NB4 (cell line): Measurements from ENCODE around the gene INAVA.
"Not testable (repeated sequence)": the region's sequence is repeated elsewhere in the genome, so short reads cannot be mapped to it uniquely, and the experiment has no call there.

Source experiments
- DNase-seq: peaks from one replicate; pipeline ENCODE4 v3.0.0; 2010; ENCODE audit warnings: low read depth
- H3K4me3 ChIP-seq: one replicate; pipeline ENCODE4 v1.5.1; 2011; ENCODE audit warnings: mild to moderate bottlenecking, low read depth, low read length, moderate library complexity
- MAX ChIP-seq: IDR thresholded peaks from 2 replicates; pipeline ENCODE4 v1.6.1; 2011; ENCODE audit warnings: low read depth, low read length
- MYC ChIP-seq: IDR thresholded peaks from 2 replicates; pipeline ENCODE4 v1.6.1; 2011; ENCODE audit warnings: low read depth, low read length
- POLR2A ChIP-seq: IDR thresholded peaks from 2 replicates; pipeline ENCODE4 v1.6.1; 2011; ENCODE audit warnings: mild to moderate bottlenecking; ENCODE audit not compliant: insufficient read length; ENCODE audit errors: extremely low read depth
- TF ChIP-seq, protein P1 (sequence below): IDR thresholded peaks from one replicate; pipeline ENCODE4 v1.5.1; 2012; ENCODE audit warnings: low read depth, low read length

The INAVA gene

DNA sequence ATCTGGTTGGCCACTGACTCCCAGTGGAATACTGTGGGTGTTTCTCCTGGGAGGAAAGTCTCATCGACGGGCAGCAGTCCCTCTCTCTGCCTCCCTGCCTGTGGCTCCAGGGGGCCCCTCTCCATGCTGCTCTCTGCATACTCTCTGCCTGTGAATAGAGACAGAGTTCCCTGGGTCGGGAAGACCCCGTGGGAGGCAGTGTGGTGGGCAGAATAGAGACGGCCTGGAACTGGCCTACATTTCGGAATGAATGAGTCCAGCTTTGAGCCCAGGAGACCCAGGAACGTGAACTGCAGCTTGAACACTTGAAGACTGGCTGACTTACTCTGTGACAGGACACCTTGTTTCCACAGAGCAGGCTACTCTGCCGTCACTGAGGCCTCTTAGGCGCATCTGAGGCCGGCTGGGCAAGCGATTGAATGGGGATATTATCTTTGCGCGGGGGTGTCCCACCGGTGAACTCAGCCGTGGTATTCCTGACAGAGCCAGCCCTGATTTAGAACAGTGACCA, 64.8 kb downstream of the INAVA start:
- TF ChIP-seq MAX (no peak), MYC (no peak), POLR2A (no peak)
- TF ChIP-seq, protein P1, sequence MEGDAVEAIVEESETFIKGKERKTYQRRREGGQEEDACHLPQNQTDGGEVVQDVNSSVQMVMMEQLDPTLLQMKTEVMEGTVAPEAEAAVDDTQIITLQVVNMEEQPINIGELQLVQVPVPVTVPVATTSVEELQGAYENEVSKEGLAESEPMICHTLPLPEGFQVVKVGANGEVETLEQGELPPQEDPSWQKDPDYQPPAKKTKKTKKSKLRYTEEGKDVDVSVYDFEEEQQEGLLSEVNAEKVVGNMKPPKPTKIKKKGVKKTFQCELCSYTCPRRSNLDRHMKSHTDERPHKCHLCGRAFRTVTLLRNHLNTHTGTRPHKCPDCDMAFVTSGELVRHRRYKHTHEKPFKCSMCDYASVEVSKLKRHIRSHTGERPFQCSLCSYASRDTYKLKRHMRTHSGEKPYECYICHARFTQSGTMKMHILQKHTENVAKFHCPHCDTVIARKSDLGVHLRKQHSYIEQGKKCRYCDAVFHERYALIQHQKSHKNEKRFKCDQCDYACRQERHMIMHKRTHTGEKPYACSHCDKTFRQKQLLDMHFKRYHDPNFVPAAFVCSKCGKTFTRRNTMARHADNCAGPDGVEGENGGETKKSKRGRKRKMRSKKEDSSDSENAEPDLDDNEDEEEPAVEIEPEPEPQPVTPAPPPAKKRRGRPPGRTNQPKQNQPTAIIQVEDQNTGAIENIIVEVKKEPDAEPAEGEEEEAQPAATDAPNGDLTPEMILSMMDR: no peak

DNA sequence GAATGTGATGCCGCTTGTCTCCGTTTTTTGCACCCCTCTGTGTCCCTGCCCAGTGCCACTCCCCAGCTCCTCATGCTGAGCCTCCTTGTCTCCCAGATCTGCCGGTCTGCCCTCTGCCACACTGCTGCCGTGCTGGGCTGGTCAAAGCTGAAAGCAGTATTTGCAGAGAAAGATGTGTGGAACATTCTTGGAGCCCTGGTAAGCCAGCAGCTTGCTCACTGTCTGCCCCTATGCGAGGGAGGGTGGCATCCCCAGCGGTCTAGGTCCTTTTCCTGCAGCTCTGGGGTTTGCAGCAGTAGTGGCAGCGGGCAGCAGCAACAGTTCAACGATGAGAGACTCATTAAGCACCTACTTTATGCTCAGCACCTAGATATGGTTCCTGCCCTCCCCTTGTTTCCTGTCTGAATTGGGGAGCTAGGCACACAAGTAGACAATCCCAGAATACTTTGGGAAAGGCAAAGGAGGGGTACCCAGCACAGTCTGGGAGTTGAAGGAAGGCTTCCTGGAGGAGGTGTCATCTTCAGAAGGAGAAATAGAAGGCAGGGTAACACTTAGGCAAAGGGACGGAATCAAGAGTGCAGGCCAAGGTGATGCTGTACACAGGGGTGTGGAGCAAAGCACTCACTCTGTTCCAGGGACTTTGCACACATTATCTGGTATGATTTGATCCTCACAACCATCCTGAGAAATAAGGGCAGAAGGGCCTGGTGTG, 65.7 kb downstream of the INAVA start:
- DNase-seq: no peak
- no peak for TF ChIP-seq MAX
- no peak for TF ChIP-seq POLR2A
- TF ChIP-seq, protein P1: no peak
- no peak for TF ChIP-seq MYC

More for the DNA sequence above, 64.8 kb downstream of the INAVA start:
- H3K4me3 ChIP-seq: no peak overlapping the region
- no peak for DNase-seq

DNA sequence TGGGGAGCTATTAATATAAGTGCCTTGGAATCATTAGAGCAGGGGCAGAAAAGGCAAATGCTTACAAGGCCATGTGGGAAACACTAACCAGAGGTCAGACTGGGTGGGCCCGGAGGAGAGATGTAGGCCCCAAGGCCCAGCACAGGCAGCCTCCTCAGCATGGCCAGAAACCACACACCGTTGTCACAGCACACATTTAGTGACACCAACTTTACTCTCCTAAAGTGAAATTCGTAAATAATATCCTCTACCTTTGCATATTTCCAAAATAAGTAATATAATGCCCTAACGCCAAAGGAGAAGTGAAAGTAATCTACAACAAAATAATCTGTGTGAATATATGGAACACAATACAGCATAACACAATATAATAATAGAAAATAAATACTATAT, 66.2 kb downstream of the INAVA start:
- TF ChIP-seq, protein P1: no peak
- TF ChIP-seq MAX: no peak
- TF ChIP-seq POLR2A: no peak
- DNase-seq: no peak

More for the DNA sequence above, 65.7 kb downstream of the INAVA start:
- H3K4me3 ChIP-seq: no peak overlapping the region

DNA sequence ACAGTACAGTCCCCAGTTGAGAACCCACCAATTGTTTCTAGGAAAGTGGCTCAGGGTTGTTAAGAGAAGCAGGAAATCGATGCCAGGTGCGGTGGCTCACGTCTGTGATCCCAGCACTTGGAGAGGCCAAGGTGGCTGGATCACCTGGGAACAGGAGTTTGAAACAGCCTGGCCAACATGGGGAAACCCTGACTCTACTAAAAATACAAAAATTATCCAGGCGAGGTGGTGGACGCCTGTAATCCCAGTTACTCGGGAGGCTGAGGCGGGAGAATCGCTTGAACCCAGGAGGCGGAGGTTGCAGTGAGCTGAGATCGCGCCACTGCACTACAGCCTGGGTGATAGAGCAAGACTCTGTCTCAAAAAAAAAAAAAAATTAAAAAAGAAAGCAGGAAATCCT, 67.5 kb downstream of the INAVA start:
- not testable (repeated sequence) for DNase-seq, H3K4me3 ChIP-seq

More for the DNA sequence above, 66.2 kb downstream of the INAVA start:
- no peak overlapping the region for H3K4me3 ChIP-seq

DNA sequence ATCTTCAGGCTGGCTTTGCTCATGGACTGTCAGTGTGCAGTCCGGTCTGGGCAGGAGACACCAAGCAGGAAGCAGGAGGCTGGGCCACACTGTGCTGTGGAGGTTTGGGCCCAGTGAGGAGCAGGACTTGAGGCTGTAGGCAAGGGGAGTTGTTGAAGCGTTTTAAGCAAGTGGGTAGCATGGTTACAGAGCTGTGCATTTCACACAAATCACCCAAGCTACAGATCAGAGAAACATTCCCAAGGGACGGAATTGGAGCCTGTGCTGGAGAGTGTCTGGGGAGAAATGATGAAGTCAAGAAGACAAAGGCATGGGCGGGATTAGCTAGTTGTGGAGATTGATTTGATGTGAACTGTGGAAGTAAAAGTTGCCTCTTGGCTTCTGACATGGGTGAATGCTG, 67.9 kb downstream of the INAVA start:
- TF ChIP-seq MYC: no peak
- no peak for TF ChIP-seq MAX
- TF ChIP-seq, protein P1: no peak
- TF ChIP-seq POLR2A: no peak
- H3K4me3 ChIP-seq: no peak overlapping the region
- DNase-seq: no peak

- no peak overlapping the region for H3K4me3 ChIP-seq
- DNase-seq: no peak
- TF ChIP-seq MAX (no peak), MYC (no peak), POLR2A (no peak)
- TF ChIP-seq, protein P1: no peak
These were observed 68.4 kb downstream of the INAVA start for GRCh38 chr1:200963076-200963475.

DNA sequence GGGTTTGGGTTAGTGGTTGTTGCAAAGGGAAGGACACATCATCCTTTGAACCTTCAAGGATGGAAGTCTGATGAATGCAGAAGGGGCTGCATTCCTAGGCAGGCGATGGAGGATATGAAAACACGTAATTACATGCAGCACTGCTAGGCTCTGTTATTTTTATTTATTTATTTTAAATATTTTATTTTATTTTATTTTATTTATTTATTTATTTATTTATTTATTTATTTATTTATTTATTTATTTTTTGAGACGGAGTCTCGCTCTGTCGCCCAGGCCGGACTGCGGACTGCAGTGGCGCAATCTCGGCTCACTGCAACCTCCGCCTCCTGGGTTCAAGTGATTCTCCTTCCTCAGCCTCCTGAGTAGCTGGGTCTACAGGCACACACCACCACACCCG, 69.2 kb downstream of the INAVA start:
- not testable (repeated sequence) for DNase-seq

More for the DNA sequence above, 69.2 kb downstream of the INAVA start:
- not testable (repeated sequence) for H3K4me3 ChIP-seq
